GM19463 (cell line): ENCODE measurements around the gene EEF1E1.

Experiments used
- ATAC-seq: cut with Tn5 transposase; IDR thresholded peaks from one replicate; pipeline ENCODE4 v1.9.1; 2021; ENCODE audit warnings: mild to moderate bottlenecking, moderate library complexity; ENCODE audit not compliant: unreplicated experiment

The EEF1E1 gene

GRCh38 chr6:8088886-8089285 is 13.5 kb downstream of the EEF1E1 start:
- no peak for ATAC-seq

- ATAC-seq: no peak
Measured at GRCh38 chr6:8087870-8088754, 14.2 kb downstream of the EEF1E1 start.

- ATAC-seq: no peak
Measured at GRCh38 chr6:8086755-8087306, 15.5 kb downstream of the EEF1E1 start.

GRCh38 chr6:8085053-8085511 is 17.3 kb downstream of the EEF1E1 start:
- ATAC-seq: no peak

GRCh38 chr6:8084586-8084985 is 17.8 kb downstream of the EEF1E1 start:
- ATAC-seq: no peak

GRCh38 chr6:8082954-8083858 is 19.1 kb downstream of the EEF1E1 start:
- no peak for ATAC-seq

- ATAC-seq: no peak
Measured at GRCh38 chr6:8082572-8082953, 19.8 kb downstream of the EEF1E1 start.

GRCh38 chr6:8080362-8081151 is 21.8 kb downstream of the EEF1E1 start:
- no peak for ATAC-seq

GRCh38 chr6:8079126-8079525 is 23.2 kb downstream of the EEF1E1 start:
- ATAC-seq: no peak

GRCh38 chr6:8077991-8078390 is 24.4 kb downstream of the EEF1E1 start:
- ATAC-seq: no peak

- no peak for ATAC-seq
Measured at GRCh38 chr6:8075704-8076103, 26.6 kb downstream of the EEF1E1 start.

GRCh38 chr6:8075185-8075584 is 27.2 kb downstream of the EEF1E1 start:
- ATAC-seq: no peak

GRCh38 chr6:8074213-8074612 is 28.1 kb downstream of the EEF1E1 start:
- no peak for ATAC-seq

GRCh38 chr6:8073758-8074157 is 28.6 kb downstream of the EEF1E1 start:
- no peak for ATAC-seq

- no peak for ATAC-seq
Measured at GRCh38 chr6:8070718-8071117, 31.6 kb downstream of the EEF1E1 start.

- ATAC-seq: no peak
Measured at GRCh38 chr6:8069631-8070284, 32.6 kb downstream of the EEF1E1 start.

GRCh38 chr6:8069151-8069550 is 33.2 kb downstream of the EEF1E1 start:
- ATAC-seq: no peak

GRCh38 chr6:8066108-8066507 is 36.2 kb downstream of the EEF1E1 start:
- no peak for ATAC-seq

- ATAC-seq: peak; percentile 47
Measured at GRCh38 chr6:8065519-8065911, 36.8 kb downstream of the EEF1E1 start.
